M059J (cell line): ENCODE results near the gene ARHGAP4. TPM values are rescaled to one million over a fixed set of nuclear protein-coding genes. Genes with fewer than 3 reads are reported as not detected.
A peak's percentile ranks its signal among the peaks of the same experiment; 100 is the strongest.

ENCODE experiments used
- DNase-seq: peaks from one replicate; pipeline ENCODE4 v3.0.0-alpha.2; 2012; ENCODE audit warnings: low read depth
- total RNA-seq: library from RNA; depleted of rRNA; stranded (reverse); fragments of >200 nt; shearing (Covaris generic); gene quantifications from 2 replicates; pipeline ENCODE4 v1.2.3, GENCODE V29; 2014

Gene ARHGAP4
- total RNA-seq, 1 experiment from 2014 or later = 3.1 TPM

DNA sequence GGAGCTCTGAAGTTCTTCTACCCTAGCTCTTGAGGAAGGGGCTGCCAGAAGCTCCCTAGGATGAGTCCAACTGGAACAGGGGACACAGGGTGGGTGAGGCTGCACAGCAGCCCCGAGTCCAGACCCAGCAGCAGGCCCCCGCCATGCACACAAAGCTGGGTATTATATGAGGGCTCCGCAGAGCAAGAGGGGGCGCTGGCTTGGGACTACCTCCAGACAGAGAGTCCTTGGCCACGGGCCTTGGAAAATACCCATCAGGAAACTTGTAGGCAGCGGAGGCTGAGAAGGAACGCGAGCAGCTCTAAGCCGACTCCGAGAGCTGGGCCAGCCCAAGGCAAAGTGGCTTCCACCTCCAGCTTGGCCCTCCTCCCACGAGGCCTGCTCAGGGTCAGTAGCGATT is 37.5 kb upstream of the ARHGAP4 start:
- DNase-seq = no peak

GRCh38 chrX:153961292-153961691 is 35.2 kb upstream of the ARHGAP4 start:
- no peak for DNase-seq

- DNase-seq = no peak
Measured at GRCh38 chrX:153960786-153961185, 34.7 kb upstream of the ARHGAP4 start.

DNA sequence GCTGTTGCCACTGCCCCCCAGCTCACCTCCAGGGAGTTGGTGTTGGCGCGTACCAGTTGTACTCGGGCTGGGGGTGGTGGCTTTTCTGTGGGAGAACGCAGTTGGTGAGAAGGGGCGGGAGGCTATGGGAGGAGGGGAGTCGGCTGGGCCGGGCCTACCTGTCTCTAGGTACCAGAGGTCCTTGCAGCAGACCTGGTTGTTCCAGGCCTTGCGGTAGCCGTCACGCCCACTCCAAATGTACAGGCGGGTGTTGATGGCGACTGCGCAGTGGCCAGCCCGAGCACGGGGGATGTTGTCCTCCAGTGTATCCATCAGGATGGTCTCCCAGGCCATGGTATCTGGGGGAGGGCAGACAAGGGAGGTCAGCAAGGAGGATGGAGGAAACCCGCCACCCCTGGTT is 34.0 kb upstream of the ARHGAP4 start:
- no peak for DNase-seq

GRCh38 chrX:153959649-153960048 is 33.6 kb upstream of the ARHGAP4 start:
- no peak for DNase-seq

GRCh38 chrX:153958605-153959004 is 32.5 kb upstream of the ARHGAP4 start:
- DNase-seq = no peak

GRCh38 chrX:153957224-153957623 is 31.2 kb upstream of the ARHGAP4 start:
- DNase-seq = no peak

GRCh38 chrX:153956044-153956907 is 30.2 kb upstream of the ARHGAP4 start:
- DNase-seq = no peak

DNA sequence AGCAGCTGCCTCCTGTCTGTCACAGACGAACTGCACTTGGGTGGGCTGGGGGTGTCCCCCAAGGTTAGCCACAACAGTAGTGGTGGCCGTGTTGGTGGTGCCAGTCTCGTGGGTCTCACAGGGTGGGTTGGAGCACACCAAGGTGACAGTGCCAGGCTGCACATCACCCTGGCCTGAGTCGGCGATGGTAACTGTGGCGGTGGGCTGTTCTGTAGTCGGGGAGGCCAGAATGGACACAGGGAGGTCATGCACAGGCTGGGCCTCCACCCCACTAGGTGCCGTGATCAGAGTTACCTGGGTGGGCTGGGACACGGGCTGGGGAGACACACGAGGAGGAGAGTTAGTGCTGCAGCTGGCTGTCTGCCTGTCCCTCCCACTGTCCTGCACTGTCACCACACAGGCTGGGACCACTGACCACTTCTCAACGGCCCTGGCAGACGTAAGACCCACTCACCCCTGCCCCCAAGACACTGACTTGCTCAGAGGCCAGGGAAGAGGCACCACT is 29.2 kb upstream of the ARHGAP4 start:
- no peak for DNase-seq

GRCh38 chrX:153954558-153955227 is 28.6 kb upstream of the ARHGAP4 start:
- DNase-seq = no peak

GRCh38 chrX:153953892-153954557 is 28.0 kb upstream of the ARHGAP4 start:
- no peak for DNase-seq

GRCh38 chrX:153953342-153953830 is 27.3 kb upstream of the ARHGAP4 start:
- DNase-seq = peak; percentile 55

- DNase-seq = no peak
Measured at GRCh38 chrX:153952373-153953026, 26.4 kb upstream of the ARHGAP4 start.

GRCh38 chrX:153951683-153952372 is 25.8 kb upstream of the ARHGAP4 start:
- no peak for DNase-seq

- DNase-seq = no peak
Measured at GRCh38 chrX:153950127-153950526, 24.1 kb upstream of the ARHGAP4 start.

DNA sequence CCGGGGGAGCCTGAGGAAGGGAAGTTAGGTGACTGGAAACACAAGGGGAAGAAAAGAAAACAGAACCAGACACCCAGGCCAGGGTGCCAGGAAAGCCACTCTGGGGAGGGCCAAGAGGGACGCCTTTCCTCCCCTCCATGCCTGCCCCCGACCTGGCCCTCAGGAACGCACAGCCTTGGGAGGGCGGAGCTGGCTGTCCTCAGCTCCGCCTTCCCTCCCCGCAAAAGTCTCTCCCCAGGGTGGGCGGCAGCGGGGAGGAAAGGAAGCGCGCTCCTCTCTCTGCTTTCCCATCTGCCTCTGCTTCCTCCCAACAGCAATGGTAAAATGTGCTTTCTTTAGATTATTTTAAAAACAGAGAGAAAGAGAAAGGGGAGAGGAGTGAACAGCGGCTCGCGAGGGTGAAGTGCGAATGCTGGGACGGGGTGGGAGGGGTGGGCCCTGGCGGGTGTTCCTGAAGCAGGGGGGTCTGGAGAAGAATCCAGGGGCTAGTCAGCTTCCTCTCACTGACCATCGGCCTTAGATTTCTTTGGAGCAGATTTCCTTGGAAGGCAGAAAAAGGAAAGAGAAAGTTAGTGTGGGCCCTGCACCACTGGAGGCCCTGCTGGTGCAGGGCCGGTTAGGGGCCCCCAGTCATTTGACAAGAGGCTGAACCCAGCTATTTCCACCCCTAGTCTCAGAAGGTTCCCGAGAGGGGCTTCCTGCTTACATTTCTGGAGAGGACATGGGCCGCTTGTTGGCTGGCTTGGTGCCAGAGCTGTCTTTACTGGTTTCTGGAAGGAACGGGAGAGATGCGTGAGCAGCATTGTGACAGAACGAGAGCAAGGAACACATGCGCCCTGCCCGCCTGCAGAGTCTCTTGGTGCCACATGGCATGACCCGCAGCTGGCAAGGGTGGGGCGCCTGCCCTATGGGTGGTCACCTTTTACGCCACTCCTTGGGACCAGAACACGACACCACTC is 23.1 kb upstream of the ARHGAP4 start:
- DNase-seq = no peak

DNA sequence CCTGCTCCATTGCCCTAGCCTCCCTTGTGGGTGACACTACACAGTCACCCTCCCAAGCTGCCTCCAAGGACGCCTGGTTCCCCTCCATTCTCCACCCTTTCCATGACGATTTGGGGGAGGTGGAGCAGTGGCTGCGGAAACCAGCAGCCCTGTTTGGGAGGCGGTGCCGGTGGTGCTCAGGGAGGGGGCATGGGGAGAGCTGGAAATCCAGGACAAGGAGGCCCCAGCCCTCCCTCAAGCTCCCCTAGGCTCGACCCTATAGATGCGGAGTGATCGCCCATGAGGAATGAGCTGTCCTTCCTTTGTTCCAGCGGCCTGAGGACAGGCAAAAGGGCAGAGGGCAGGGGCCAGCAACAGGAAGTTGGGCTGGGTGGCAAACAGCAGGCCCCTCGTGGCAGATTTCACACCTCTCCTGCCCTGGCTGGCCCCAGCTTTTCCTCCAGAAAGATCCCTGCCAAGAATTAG is 22.0 kb upstream of the ARHGAP4 start:
- no peak for DNase-seq

DNA sequence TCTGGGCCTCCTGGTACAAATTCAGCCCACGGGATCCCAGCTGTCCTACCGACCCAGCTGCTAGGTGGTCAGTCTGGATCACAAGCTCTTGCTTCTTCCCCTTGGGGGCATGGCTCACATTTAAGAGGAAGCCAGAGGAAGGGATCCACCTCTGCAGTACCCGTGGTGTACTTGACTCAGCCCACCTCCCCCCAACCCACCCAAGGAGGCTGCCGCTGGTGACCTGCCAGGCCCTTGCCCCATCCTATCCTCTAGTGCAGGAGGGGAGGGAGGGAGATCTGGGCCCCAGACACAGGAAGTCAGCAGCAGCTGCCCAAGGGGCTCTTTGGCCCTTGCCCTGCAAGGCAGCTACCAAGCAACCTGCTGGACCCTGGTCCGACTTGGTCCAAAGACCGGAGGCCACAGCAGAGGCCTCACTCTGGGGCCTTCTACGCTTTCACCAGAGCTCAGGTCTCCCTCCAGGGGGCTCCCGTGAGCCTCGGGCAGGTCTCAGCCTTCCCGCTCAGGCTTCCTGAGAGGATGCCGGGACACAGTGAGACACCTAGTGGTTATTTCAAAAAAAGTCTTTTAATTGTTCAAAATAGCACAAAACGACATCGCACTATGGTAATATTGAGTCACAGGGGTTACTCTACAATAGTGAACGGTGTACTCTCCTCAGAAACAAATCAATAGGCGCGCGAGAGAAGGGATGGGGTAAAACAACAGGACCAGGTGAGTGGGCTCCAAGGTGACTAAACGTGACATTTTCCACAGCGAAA is 21.1 kb upstream of the ARHGAP4 start:
- DNase-seq = peak; percentile 81
